Activated CD4-positive, alpha-beta T cell treated with anti-CD3 and anti-CD28 coated beads, Interleukin-2, amount 50 U/mL, for 24 hours (primary cell): ENCODE data around the gene TANGO2.

Experiments used
- DNase-seq, 2 donors: peaks; one replicate each; pipeline ENCODE4 v3.0.0-alpha.2; 2020; ENCODE audit warnings: low read depth in 1 of 2, low spot score in 1 of 2

The TANGO2 gene, protein sequence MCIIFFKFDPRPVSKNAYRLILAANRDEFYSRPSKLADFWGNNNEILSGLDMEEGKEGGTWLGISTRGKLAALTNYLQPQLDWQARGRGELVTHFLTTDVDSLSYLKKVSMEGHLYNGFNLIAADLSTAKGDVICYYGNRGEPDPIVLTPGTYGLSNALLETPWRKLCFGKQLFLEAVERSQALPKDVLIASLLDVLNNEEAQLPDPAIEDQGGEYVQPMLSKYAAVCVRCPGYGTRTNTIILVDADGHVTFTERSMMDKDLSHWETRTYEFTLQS

DNA sequence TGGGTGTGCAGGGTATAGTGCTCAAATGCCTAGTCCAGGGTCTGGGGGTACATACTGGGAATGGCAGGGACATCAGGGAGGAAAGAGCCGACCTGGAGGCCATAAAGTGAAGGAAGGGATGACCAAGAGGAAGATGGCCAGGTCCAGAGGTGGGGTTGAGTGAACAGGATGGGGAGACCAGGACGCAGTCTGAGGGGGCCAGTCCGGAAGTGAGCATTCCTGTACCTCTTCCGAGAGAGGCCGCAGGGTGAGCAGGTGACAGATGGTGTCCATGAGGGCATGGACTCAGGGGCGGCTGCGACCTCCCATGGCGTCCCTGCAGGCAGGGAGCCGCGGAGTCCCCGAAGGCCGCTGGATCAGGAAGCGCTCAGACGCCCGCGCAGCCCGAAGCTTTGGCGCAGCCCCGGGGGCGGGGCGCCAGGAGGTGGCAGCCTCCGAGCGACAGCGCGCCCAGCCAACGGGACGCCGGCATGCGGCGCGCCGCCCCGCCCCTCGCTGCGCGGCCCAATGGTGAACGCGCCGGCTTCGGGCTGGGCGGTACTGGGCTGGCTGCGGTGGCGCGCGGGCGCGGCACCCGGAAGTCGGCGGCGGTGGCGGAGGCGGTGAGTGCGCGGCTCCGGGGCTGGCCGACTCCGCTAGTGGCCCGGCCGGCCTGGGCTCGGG lies at the start of gene TANGO2:
TANGO2 (plus strand) TSS at position 578 of the 663 bp plus-strand sequence. CDS start 15,689 bp downstream, outside the sequence.
- peak; percentile 80 to 87 for DNase-seq

DNA sequence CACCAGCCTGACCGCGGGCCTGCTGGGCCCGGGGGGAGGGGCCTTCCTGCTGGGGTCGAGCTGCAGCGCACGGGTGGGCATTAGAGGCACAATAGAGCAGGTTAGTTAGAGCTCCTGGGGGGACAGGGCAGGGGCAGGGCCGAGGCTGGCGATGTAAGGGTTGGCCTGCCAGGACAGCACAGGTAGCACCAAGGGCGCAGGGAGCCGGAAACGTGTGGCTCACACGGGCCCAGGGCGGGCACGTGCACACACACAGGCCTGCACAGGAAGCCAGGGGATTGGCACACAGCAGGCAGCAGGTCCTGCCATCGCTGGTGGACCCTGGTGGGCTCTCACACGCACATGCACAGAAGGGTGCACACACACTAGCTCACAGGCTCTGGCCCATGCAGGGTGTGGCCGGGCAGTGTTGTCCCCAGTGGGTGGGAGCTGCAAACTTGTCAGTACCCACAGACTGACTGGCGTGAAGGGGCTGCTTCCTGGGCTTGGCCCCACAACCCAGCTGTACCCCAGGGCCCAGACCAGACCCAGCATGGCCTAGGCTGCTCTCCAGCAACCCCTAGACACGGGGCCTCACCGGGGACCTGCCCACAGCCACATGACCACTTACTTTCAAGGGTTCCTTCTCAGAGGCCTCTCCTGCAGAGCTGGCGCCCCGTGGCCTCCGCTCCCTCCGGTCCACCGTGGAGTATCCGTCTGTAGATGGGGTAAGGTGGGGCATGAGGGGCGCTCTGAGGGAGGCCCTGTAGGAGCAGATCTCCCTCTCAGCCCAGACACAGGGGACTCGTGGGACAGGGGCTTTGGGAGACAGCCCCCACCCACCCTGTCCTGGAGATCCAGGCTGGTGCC lies 49.4 kb upstream of the TANGO2 start:
- no peak for DNase-seq

DNA sequence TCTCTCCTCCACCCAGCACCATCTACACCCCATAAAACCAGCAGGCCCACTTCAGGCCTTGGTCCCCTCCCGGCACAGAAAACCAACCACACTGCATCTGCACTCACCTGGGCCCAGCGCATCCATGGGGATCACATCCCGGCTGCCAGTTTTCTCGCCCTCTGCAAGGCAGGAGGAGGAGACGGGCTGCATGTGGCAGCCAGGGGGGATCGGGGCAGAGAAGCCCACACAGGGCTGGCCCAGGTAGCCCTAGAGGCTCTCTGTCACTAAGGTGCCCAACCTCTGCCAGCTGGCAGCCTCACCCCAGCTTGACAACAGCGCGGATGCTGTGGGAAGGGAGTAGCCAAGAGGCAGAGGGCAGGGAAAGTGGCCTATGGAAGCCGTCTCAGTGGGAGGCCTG lies 48.7 kb upstream of the TANGO2 start:
- DNase-seq, result no peak

DNA sequence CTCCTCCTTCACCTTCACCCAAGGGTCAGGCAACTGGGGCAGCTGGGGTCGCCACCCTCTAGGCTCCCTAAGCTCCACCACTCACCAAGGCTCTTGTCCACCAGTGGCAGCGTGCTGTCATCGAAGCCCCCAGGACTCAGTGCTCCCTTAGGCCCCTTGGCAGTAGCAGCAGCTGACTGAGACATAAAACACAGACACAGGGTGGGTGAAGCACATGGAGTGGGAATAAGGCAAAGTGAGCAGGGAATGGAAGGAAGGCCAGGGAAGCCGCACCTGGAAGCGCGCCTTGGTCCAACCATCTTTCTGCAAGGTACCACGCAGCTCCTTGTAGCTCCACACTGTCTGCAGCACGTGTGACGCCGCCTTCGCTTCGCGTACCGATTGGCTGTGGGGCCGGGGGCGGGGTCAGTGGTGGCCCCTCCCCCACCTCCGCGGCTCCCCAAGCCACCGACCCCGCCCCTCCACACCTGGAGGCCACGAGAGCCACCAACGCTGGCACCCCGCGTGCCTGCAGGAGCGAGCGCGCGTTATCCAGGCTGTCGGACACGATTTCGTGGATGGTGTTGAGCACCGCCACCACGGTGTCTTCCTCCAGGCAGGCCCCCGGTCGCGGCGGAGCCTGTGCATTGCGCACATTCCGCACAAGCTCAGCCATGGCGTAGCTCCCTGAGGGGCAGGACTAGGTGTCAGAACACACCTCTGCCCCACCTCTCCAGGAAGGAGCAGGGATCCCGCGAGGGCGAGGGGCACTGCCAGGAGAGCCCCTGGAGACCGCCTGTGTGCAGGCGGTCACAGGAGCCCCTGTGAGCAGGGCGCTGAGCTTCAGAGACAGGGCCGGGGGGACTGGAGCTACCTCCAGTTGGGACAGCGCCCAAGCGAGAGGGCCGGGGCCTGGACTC lies 48.0 kb upstream of the TANGO2 start:
- no peak for DNase-seq

DNA sequence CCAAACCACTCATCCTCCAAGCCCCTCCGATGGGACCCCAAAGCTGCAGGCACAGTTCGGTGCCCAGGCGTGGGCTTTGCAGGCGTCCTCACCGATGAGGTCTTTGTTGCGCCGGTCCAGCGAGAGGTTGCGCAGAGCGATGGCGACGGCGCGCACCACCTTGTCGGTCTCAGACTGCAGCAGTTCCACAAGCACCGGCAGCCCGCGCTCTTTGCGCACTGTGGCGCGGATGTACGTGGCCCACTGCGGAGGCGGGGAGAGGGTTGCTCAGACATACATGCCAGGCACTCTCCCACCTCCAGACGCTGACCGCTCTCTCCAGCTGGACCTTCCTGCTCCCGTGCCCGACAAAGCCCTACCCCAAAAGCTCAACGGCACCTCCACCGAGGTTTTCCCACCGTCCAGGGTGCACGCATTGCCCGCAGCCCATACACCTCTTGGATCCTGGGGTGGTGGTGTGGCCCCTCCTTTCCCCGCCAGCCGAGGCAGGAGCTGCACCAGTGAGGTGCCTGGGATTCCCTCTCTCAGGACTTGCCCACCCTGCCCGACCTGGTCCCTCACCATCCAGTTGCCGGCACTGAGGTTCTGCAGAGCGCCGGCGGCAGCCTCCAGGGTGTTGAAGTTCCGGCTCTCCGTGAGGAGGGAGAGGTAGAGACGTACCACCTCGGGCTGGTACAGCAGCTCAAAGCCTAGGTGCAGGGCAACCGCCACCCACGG lies 47.2 kb upstream of the TANGO2 start:
- no peak for DNase-seq

DNA sequence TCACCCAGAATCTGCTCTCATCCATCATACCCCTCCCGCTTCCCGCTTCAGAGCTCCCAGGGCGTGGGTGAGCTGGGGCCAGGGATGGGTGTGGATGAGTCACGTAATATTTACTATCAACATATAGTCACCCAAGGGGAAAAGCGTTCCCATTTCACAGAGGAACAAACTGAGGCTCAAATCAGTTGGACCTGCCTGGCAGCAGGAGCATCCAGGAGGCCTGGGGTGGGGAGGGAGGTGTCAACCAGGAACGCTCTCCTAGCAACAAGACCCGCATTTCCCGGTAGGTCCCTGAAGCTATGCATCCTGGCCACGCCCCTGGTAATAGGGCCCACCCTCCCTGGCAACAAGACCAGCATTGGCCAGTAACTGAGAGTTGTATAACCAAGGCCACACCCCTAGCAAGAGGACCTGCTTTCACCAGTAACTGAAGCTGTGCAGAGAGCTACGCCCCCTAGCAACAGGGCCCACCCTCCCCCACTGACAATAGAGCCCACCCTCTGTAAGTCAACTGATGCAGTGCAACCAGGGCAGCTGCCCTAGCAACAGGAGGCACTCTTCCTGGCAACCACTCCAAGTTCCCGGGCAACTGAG lies 46.5 kb upstream of the TANGO2 start:
- no peak for DNase-seq

DNA sequence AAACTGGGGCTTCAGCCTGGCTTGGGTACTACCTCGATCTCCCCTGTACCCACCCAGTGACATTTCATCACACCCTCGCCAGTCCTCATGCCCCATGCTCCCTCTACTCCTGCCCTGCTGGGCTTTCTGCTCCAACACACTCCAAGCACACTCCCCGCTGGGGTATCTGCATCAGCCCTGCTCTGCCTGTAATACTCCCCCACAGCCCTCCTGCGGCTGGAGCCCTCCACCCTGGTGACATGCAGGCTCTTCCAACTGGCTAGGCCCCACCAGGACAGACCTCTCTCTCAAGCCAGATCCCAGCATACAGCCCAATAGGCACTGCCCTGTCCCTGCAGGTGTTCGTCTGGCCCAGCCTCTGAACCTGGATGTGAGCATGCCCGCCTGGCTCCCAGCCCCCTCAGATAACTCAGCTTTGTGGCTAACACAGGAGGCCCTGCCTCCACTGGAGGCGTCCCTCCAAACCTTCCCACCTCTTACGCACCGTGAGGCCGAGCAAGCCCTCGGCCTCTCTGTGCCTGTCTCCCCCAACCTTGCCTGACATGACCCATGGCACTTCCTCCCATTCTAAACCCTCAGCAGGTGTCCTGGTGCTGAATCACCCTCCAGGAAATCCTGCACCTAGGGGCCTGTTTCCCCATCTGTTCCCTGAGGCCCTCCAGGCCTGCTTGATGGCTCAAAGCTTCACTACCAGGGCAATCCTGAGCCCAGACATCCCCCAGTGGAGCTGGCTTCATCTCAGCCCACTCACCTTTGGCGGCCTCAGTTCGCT lies 45.8 kb upstream of the TANGO2 start:
- DNase-seq, result no peak

DNA sequence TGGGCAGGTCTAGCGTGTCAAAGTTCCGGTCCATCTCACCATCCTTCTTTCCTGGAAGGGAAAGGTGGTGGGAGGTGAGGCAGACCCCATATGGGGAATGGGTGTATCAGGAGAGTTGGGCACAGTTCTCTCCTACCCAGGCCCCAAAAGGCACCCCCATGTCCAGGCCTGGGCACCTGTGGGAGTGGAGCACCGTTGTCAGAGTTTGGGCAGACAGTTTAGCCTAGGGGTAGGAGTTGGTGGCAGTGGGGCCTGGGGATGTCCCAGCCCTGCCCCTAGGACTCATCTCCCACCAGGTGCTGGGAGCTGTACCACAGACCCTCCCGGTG lies 45.2 kb upstream of the TANGO2 start:
- no peak for DNase-seq

DNA sequence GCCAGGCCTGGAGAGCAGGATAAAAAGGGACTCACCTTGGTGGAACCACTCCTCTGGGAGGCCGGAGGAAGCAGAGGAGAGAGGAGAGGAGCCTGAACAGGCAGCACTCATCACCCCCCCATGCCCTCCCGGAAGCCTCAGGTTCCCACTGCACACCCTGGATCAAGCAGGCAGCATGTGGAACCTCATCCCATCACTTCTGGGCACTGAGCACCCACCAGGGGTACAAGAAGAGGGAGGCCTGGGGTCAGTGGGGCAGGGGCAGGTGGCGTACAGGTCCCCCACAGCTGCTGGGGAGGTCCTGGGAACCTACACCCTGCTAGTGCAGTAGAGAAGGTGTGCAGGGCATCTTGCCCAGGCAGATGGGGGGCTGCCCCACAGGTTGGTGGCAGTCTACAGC lies 44.2 kb upstream of the TANGO2 start:
- DNase-seq, result no peak

DNA sequence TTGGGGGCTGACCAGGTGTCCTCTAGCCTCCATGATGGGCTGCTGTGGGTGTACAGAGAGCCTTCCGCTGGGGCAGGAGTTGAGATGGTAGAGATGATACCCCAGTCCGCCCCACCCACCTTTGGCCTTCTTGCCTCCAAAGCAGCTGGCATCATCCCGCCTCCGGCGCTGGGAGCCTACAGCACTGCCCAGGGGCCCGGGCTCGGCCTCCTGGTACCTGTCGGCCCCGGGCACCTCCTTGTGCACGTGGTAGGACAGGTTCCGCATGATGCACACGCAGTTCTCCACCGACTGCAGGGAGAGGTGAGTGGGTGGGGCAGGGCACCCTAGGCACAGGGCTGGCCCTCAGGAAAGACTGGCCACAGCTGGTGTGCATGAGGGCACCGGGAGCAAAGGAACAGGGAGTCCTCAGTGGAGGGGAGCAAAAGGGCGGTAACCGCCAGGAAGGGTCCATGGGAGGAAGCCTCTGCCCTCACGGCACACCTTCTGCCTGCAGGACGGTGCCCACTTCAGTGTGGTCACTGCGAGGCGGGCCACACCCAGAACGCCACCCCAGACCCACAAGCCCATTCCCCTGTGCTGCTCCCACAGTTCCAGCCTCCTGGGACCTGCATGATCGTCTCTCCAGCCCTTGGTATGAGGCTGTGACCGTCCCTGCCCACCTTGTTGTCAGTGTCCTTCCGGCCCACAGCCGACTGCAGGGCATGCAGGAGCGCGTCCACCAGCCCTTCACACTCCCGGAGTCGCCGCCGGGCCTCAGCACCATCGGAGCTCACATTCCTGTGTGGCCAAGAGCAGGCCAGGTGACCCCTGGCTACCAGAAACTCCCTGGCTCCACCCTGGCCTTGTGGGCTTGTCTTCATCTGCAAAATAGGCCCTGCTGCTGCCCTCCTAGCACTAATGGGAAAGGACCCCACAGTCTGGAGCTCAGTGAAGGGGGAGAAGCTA lies 43.3 kb upstream of the TANGO2 start:
- no peak for DNase-seq

DNA sequence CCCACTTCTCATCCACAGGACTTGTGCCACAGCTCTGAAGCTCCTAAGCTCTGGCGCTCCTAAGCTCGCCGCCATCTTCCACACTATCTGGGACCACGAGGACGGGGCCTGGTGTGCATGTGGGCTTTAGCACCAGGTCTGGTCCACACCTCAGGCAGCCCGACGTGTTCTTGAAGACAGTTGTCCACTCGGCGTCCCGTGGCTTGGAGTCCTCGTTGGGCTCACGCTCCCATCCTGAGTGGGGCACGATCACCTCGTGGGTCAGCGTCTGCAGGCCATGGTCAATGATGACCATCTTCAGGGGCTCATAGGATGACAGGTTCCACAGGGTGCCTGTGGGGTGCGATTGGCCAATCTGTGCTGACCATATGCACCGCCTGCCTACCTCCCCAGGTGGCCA lies 42.2 kb upstream of the TANGO2 start:
- DNase-seq, result no peak

DNA sequence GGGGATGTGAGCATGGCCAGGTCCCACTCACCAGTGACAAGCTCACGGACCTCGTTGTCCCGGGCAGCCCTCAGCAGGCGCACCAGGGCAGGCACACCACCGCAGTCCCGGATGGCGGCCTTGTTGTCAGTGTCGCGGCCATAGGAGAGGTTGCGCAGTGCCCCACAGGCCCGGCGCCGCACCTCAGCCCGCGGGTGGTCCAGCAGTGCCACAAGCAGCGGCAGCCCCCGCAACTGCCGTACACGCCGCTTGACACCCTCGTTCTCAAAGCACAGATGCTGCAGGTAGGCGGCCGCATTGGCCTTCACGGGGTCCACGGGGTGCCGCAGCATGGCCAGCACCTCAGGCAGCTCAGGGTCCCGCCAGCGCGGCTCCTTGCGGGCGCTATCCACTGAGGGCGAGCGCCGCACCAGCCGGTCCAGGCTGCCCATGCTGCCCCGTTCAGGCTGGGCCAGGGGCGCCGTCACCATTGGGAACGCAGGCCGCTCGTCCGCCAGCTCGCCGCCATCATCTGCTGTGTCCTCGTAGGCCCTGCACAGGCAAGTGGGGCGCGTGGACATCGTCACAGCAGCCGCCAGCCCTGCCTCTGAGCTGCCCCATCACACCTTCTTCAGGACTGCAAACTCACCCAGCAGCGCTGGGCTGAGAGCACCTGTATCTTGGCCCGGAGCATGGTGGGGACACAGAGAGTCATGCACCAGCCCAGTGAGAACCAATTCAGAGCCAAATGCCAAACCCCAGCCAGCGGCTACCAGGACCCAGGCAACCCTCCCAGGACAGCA lies 41.0 kb upstream of the TANGO2 start:
- no peak for DNase-seq

DNA sequence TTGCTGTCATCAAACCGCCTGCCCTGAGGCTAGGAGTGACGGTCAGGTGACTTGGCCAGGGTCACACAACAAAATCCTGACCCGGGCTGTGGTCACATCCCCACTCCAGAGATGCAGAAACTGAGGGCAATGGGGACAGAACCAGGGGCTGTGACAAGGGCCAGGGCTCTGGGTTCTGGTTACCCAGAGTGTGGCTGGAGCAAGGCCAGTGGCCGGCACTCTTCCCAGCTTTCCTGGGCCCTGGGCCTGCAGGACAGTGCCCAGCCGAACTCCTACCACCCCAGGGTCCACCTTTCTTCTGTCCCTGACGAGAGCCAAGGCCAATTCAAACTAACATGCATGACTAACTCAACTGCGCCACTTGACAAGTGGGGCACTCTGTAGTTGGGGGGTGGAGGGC lies 40.1 kb upstream of the TANGO2 start:
- DNase-seq, result no peak

DNA sequence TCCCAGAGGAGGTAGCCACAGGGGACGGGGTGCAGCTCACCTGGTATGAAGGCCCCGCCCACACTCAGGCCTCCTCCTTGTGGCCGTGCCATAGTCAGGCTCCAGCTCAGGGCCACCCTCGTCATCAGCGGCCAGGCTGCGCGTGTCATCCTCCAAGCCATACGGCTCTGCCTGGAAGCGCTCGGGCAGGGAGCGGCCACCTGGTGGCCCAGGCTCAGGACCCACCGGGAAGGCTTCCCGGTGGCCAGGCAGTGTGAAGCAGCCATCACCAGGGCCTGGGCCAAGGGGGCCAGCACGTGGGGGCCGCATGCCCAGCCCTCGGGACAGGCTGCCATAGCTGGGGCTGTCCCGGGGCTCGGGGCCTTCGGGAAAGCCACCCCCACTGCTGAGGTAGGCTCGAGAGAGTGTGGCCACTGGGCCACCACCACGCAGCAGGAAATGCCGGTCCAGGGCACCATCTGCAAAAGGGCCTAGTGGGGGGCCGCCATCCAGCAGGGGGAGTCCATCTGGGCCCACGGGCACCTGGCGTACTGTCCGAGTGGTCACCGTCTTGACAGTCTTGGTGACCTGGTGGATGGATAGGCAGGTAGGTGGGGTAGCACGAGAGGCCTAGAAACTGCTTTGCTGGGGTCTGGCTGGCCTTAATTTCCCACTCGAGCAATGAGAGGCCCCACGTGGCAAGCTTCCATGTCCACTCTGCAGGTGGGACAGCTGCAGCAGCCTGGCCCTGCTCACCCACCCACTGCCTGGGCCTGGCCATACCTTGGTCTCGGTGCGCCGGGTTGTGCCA lies 39.5 kb upstream of the TANGO2 start:
- no peak for DNase-seq

DNA sequence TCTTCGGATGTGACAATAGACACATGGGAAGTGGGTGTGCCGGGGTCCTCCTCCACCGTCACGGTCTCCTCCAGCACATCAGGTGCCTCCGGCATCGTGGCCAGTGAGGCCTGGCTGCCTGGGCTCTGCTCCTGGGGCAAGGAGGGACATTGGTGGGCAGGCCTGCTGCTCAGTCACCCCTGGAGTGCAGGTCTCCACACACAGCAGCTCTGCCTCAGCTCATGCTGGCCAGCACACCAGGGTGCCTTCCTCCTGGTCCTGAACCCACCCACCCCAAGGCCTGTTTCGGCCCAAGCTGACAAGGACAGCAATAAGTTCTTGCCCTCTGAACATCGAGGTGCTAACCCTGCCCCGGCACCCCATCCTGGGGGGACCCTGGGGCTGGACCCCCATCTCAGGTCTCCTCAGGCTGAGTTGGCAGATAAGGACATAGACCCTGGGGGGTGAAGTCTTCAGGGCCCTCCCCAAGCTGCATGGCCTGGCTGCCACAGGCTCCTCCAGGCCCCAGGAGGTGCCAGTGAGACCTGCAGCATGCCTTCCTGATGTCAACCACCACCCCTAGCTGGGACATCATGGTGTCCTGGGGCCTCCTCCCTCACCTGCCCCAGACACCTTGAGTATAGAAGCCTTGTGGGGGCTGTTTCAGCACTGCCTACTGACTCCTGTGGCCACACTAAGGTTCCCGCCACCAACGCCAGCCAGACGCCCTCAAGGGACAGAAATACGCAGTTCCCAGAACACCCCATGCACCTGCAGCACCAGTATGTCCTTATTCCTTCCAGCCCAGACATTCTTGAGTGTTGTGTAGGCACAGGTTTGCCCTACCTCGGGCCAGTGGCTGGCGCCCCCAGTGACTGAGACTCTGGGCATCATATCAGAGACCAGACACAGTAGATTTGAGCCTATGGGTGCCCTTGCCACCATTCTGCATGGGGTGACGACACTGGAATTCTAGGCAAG lies 38.7 kb upstream of the TANGO2 start:
- DNase-seq, result no peak
